ENCODE measurements around the gene PLEKHG7. TPM values are rescaled to one million over a fixed set of nuclear protein-coding genes. Genes with fewer than 3 reads are reported as not detected.

Gene PLEKHG7
- total and polyA plus RNA-seq, 12 donors, result 0.04 TPM; not detected in 11

GRCh38 chr12:92732716-92733115, 29.9 kb downstream of the PLEKHG7 start:
- no peak overlapping the region for H3K4me3 ChIP-seq
- H3K4me1 ChIP-seq, result peaks cover 0 to 17% (median 4%) of the 10 kb centered on the region in 9 donors
- no peak for TF ChIP-seq CTCF (IDR thresholded peaks at IDR 0.05)
- intact Hi-C loops (cut with DNase I), result no loop called here
- H3K27ac ChIP-seq, result no peak overlapping the region
- WGBS, 2 donors, result 89% methylated on average over 6 of the region's 6 CpGs
- no peaks in the 10 kb centered on the region for H3K36me3 ChIP-seq
- no peak for DNase-seq
- H3K9me3 ChIP-seq, result no peaks in the 10 kb centered on the region
- ATAC-seq, result no peak
- H3K27me3 ChIP-seq, result no peaks in the 10 kb centered on the region

GRCh38 chr12:92733181-92733580, 30.4 kb downstream of the PLEKHG7 start:
- Histone ChIP-seq H3K4me1 (peaks cover 0 to 17% (median 4%) of the 10 kb centered on the region in 9 donors), H3K4me3 (no peak overlapping the region), H3K27ac (no peak overlapping the region), H3K36me3 (no peaks in the 10 kb centered on the region), H3K27me3 (no peaks in the 10 kb centered on the region), H3K9me3 (no peaks in the 10 kb centered on the region)
- WGBS, 2 donors, result 82 to 87% methylated on average over 6 of the region's 6 CpGs
- DNase-seq (no peak), ATAC-seq (no peak)
- intact Hi-C loops (cut with DNase I), result no loop called here
- TF ChIP-seq CTCF (IDR thresholded peaks at IDR 0.05), result no peak

- H3K4me3 ChIP-seq, result no peak overlapping the region
- no peaks in the 10 kb centered on the region for H3K9me3 ChIP-seq
- DNase-seq, result no peak
- WGBS, 2 donors, result 55 to 75% methylated on average over 3 of the region's 3 CpGs
- intact Hi-C loops (cut with DNase I), result no loop called here
- H3K36me3 ChIP-seq, result no peaks in the 10 kb centered on the region
- H3K27me3 ChIP-seq, result no peaks in the 10 kb centered on the region
- no peak for ATAC-seq
- peak overlapping the region in 1 of 10 donors; percentile 11 for H3K27ac ChIP-seq
- peaks cover 0 to 17% (median 4%) of the 10 kb centered on the region in 9 donors for H3K4me1 ChIP-seq
- TF ChIP-seq CTCF (IDR thresholded peaks at IDR 0.05), result no peak
Observed at GRCh38 chr12:92733661-92734060, 30.9 kb downstream of the PLEKHG7 start.

GRCh38 chr12:92735131-92735721, 32.4 kb downstream of the PLEKHG7 start:
- intact Hi-C loops (cut with DNase I), result no loop called here
- no peak overlapping the region for H3K4me3 ChIP-seq
- TF ChIP-seq CTCF (IDR thresholded peaks at IDR 0.05), result no peak
- peak; percentile 59 to 88 (median 82) for ATAC-seq
- WGBS, 2 donors, result 42 to 54% methylated on average over 3 of the region's 3 CpGs
- no peaks in the 10 kb centered on the region for H3K27me3 ChIP-seq
- H3K27ac ChIP-seq, result peak overlapping the region in 5 of 10 donors; percentile 23 to 56 (median 51)
- H3K4me1 ChIP-seq, result peaks cover 0 to 17% (median 4%) of the 10 kb centered on the region in 9 donors
- peak in 1 of 2 donors; percentile 27 for DNase-seq
- no peaks in the 10 kb centered on the region for H3K9me3 ChIP-seq
- no peaks in the 10 kb centered on the region for H3K36me3 ChIP-seq
